ENCODE measurements around the gene TPSB2. TPM values are rescaled to one million over a fixed set of nuclear protein-coding genes. Genes with fewer than 3 reads are reported as not detected.
"Not testable (repeated sequence)": the region's sequence is repeated elsewhere in the genome, so short reads cannot be mapped to it uniquely, and the experiment has no call there.

Gene TPSB2
- total RNA-seq, 1 donor from 2014 or later: 215 TPM

- DNase-seq (ENCODE audit: low spot score): no peak
Observed at GRCh38 chr16:1200014-1200627, 29.9 kb downstream of the TPSB2 start.

- DNase-seq (ENCODE audit: low spot score): no peak
Observed at GRCh38 chr16:1199347-1200013, 30.5 kb downstream of the TPSB2 start.

GRCh38 chr16:1198671-1199346 is 31.2 kb downstream of the TPSB2 start:
- not testable (repeated sequence) for DNase-seq (ENCODE audit: low spot score)

GRCh38 chr16:1198194-1198593 is 31.8 kb downstream of the TPSB2 start:
- no peak for DNase-seq (ENCODE audit: low spot score)

- DNase-seq (ENCODE audit: low spot score): no peak
Observed at GRCh38 chr16:1197237-1197866, 32.6 kb downstream of the TPSB2 start.

GRCh38 chr16:1196494-1196893 is 33.5 kb downstream of the TPSB2 start:
- DNase-seq (ENCODE audit: low spot score): no peak

GRCh38 chr16:1195393-1195666 is 34.7 kb downstream of the TPSB2 start:
- DNase-seq (ENCODE audit: low spot score): no peak

- no peak for DNase-seq (ENCODE audit: low spot score)
Observed at GRCh38 chr16:1194665-1195392, 35.2 kb downstream of the TPSB2 start.

- DNase-seq (ENCODE audit: low spot score): no peak
Observed at GRCh38 chr16:1193825-1194581, 36.0 kb downstream of the TPSB2 start.

GRCh38 chr16:1193143-1193824 is 36.7 kb downstream of the TPSB2 start:
- no peak for DNase-seq (ENCODE audit: low spot score)

GRCh38 chr16:1192384-1193073 is 37.5 kb downstream of the TPSB2 start:
- DNase-seq (ENCODE audit: low spot score): no peak

GRCh38 chr16:1190789-1191188 is 39.2 kb downstream of the TPSB2 start:
- not testable (repeated sequence) for DNase-seq (ENCODE audit: low spot score)

GRCh38 chr16:1189455-1189854 is 40.5 kb downstream of the TPSB2 start:
- no peak for DNase-seq (ENCODE audit: low spot score)

GRCh38 chr16:1188432-1189189 is 41.4 kb downstream of the TPSB2 start:
- DNase-seq (ENCODE audit: low spot score): no peak

- DNase-seq (ENCODE audit: low spot score): not testable (repeated sequence)
Observed at GRCh38 chr16:1185460-1186207, 44.4 kb downstream of the TPSB2 start.

GRCh38 chr16:1184980-1185379 is 45.0 kb downstream of the TPSB2 start:
- DNase-seq (ENCODE audit: low spot score): no peak

GRCh38 chr16:1184156-1184868 is 45.7 kb downstream of the TPSB2 start:
- DNase-seq (ENCODE audit: low spot score): peak; percentile 77
